GM19328 (cell line): ENCODE measurements around the gene HPGDS.

ENCODE experiments used
- ATAC-seq: cut with Tn5 transposase; IDR thresholded peaks from one replicate; pipeline ENCODE4 v1.9.1; 2021; ENCODE audit warnings: mild to moderate bottlenecking, moderate library complexity; ENCODE audit not compliant: unreplicated experiment

HPGDS gene

GRCh38 chr4:94262163-94263016 lies 80.2 kb downstream of the HPGDS start:
- no peak for ATAC-seq

GRCh38 chr4:94256828-94257227 lies 85.8 kb downstream of the HPGDS start:
- ATAC-seq, result no peak

GRCh38 chr4:94256144-94256783 lies 86.4 kb downstream of the HPGDS start:
- ATAC-seq, result no peak

GRCh38 chr4:94253036-94253435 lies 89.6 kb downstream of the HPGDS start:
- no peak for ATAC-seq

DNA sequence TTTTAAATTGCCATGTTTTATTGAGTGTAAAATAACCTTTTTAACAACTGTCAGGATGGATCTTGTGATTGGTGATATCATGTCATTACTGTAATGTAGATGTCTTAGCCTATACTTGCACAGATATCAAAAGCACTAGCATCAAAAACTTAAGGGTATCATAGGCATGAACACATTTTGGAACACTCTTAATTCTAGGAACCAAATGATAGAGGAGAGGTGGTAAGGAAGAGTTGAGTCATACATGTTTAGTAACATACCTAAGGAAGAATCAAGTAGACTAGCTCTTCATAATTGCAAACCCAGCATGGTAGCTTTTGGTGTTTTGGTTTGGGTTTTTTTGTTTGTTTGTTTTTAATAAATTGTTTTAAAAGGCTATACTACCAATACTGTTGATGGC lies 91.5 kb downstream of the HPGDS start:
- ATAC-seq, result no peak
